Progenitor cell of endocrine pancreas (in vitro differentiated cells): ENCODE data around the gene NME7. TPM values are rescaled to one million over a fixed set of nuclear protein-coding genes. Genes with fewer than 3 reads are reported as not detected.
"Not testable (repeated sequence)": the region's sequence is repeated elsewhere in the genome, so short reads cannot be mapped to it uniquely, and the experiment has no call there.

Source experiments
- DNase-seq: peaks from one replicate; pipeline ENCODE4 v3.0.0; 2021; ENCODE audit warnings: low spot score; ENCODE audit not compliant: unreplicated experiment
- H3K27ac Mint-ChIP-seq: 2 replicates; pipeline ENCODE4 v1.8.0; 2021; ENCODE audit warnings: mild to moderate bottlenecking, moderate library complexity, mixed read lengths
- H3K27me3 Mint-ChIP-seq: 2 replicates; pipeline ENCODE4 v1.8.0; 2021; ENCODE audit warnings: mixed read lengths
- H3K36me3 Mint-ChIP-seq: 2 replicates; pipeline ENCODE4 v1.8.0; 2022; ENCODE audit warnings: mixed read lengths; ENCODE audit not compliant: insufficient read depth
- H3K4me1 Mint-ChIP-seq: 2 replicates; pipeline ENCODE4 v1.8.0; 2021; ENCODE audit warnings: low read depth, mixed read lengths
- H3K4me3 Mint-ChIP-seq: 2 replicates; pipeline ENCODE4 v1.8.0; 2021; ENCODE audit warnings: low read depth, mild to moderate bottlenecking, moderate library complexity, mixed read lengths
- H3K9me3 Mint-ChIP-seq: 2 replicates; pipeline ENCODE4 v1.8.0; 2021; ENCODE audit warnings: low read depth, mixed read lengths
- long read RNA-seq: library from polyadenylated mRNA; unstranded; transcript quantifications from one replicate; pipeline ENCODE4 v2.0.0, GENCODE V29; 2020
- total RNA-seq: library from RNA; stranded (reverse); gene quantifications from 2 replicates; pipeline ENCODE4 v1.2.1, GENCODE V29; 2021
- TF ChIP-seq, protein P1 (sequence below): fragments of 200-600 bp; sonication (generic); IDR thresholded peaks from one replicate; pipeline ENCODE4 v1.5.0; 2021; ENCODE audit warnings: antibody characterized with exemption, mild to moderate bottlenecking; ENCODE audit not compliant: unreplicated experiment

NME7 gene
- total RNA-seq = 32.7 and 39.4 TPM in 2 replicates
- long read RNA-seq, transcript NME7-201 (12 exons, 1,642 nt) = major isoform, 116 of 147 reads
- long read RNA-seq, partial matches to known transcripts = 17 of 147 reads
- long read RNA-seq, other reads (novel, unspliced or antisense) = 14 of 147 reads

DNA sequence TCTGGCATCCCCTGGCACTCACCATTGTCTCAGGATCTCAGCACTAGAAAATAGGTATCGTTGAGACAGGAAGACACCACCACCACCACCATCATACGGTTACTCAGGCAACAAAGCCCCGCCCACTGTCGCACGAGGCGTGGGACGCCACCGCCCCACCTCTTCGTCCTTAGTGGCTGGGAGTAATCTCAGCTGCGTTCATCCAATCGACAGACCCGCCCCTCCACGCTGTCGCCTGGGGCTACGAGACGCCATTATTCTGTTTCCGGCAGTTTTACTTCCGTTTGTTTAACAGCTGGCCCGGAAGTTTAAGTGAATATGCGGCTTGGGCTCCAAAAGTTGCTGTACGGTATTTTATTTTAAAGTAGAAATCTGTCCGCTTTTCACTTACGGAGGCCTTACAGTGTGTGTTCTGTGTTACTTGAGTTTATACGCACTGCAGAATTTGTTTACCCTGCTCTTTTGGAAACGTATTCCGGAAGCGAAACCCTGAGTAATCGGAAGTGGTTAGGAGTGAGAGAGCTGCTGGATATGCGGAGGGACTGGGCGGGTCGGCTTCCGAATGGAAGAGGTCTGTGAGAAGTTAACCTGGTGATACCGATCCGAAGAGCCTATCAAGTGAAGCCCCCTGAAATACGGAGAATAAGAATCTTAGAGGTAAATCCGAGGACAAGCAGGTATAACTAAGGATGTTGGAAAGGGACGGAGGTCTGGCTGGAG is at the start of gene NME7, which contains the start of gene BLZF1:
TSS of gene NME7 (minus strand) at position 112 of the 720 bp plus-strand sequence. CDS start at position 25, 87 bp downstream.
TSS of gene BLZF1 (plus strand) at position 510 of the 720 bp plus-strand sequence. CDS start 1,328 bp downstream, outside the sequence.
- DNase-seq = peak; percentile 83
- no peak within 1 kb of the TSS for H3K27ac Mint-ChIP-seq
- H3K4me3 Mint-ChIP-seq = no peak within 1 kb of the TSS

DNA sequence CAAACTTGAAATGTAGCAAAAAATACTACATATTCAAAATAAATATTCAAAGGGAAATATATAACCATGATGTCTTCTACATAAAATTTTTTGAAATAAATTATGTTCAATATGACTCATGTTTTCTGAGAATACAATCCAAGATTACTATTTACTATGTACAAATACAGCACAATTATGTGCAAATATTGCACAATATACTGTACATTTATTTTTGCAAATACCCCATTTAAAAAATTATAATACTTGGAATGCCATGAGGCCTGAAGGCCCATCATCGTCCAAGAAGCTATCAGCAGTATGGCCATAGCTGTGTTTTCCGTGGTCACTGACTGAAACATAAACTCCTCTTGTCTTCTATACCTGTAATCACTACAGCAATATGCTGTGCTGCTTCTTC is 47.4 kb upstream of the NME7 start:
- DNase-seq = no peak
- TF ChIP-seq, protein P1, sequence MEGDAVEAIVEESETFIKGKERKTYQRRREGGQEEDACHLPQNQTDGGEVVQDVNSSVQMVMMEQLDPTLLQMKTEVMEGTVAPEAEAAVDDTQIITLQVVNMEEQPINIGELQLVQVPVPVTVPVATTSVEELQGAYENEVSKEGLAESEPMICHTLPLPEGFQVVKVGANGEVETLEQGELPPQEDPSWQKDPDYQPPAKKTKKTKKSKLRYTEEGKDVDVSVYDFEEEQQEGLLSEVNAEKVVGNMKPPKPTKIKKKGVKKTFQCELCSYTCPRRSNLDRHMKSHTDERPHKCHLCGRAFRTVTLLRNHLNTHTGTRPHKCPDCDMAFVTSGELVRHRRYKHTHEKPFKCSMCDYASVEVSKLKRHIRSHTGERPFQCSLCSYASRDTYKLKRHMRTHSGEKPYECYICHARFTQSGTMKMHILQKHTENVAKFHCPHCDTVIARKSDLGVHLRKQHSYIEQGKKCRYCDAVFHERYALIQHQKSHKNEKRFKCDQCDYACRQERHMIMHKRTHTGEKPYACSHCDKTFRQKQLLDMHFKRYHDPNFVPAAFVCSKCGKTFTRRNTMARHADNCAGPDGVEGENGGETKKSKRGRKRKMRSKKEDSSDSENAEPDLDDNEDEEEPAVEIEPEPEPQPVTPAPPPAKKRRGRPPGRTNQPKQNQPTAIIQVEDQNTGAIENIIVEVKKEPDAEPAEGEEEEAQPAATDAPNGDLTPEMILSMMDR = no peak
- Mint-ChIP-seq H3K9me3 (peaks cover 15% of the 10 kb centered on the region), H3K4me1 (no peaks in the 10 kb centered on the region), H3K27ac (no peak overlapping the region), H3K36me3 (peaks cover 19% of the 10 kb centered on the region), H3K27me3 (no peaks in the 10 kb centered on the region), H3K4me3 (no peak overlapping the region)

More for the DNA sequence above, at the start of gene NME7, which contains the start of gene BLZF1:
- TF ChIP-seq, protein P1 = no peak
- H3K4me1 Mint-ChIP-seq = peaks cover 2% of the 10 kb centered on the region
- no peaks in the 10 kb centered on the region for H3K27me3 Mint-ChIP-seq
- H3K9me3 Mint-ChIP-seq = peaks cover 3% of the 10 kb centered on the region
- H3K36me3 Mint-ChIP-seq = peaks cover 3% of the 10 kb centered on the region

DNA sequence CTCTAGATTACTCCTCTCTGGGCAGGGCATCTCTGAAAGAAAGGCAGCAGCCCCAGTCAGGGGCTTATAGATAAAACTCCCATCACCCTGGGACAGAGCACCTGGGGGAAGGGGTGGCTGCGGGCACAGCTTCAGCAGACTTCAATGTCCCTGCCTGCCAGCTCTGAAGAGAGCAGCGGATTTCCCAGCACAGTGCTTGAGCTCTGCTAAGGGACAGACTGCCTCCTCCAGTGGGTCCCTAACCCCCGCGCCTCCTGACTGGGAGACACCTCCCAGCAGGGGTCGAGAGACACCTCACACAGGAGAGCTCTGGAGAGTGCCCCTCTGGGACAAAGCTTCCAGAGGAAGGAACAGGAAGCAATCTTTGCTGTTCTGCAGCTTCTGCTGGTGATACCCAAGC is 40.7 kb upstream of the NME7 start:
- peaks cover 53% of the 10 kb centered on the region for H3K9me3 Mint-ChIP-seq
- peaks cover 44% of the 10 kb centered on the region for H3K36me3 Mint-ChIP-seq
- not testable (repeated sequence) for DNase-seq, H3K27me3 Mint-ChIP-seq, H3K4me3 Mint-ChIP-seq, H3K4me1 Mint-ChIP-seq, H3K27ac Mint-ChIP-seq

GRCh38 chr1:169402578-169402977 is 35.0 kb upstream of the NME7 start:
- not testable (repeated sequence) for H3K4me3 Mint-ChIP-seq, H3K27me3 Mint-ChIP-seq, H3K4me1 Mint-ChIP-seq, H3K27ac Mint-ChIP-seq, DNase-seq
- Mint-ChIP-seq H3K36me3 (peaks cover 61% of the 10 kb centered on the region), H3K9me3 (peaks cover 60% of the 10 kb centered on the region)

- H3K4me1 Mint-ChIP-seq = peaks cover 3% of the 10 kb centered on the region
- no peak overlapping the region for H3K27ac Mint-ChIP-seq
- H3K36me3 Mint-ChIP-seq = peaks cover 41% of the 10 kb centered on the region
- no peaks in the 10 kb centered on the region for H3K27me3 Mint-ChIP-seq
- peaks cover 15% of the 10 kb centered on the region for H3K9me3 Mint-ChIP-seq
- TF ChIP-seq, protein P1 = no peak
- no peak for DNase-seq
- H3K4me3 Mint-ChIP-seq = no peak overlapping the region
Measured at GRCh38 chr1:169395955-169396354, 28.4 kb upstream of the NME7 start.

- no peak overlapping the region for H3K27ac Mint-ChIP-seq
- TF ChIP-seq, protein P1 = no peak
- peaks cover 3% of the 10 kb centered on the region for H3K9me3 Mint-ChIP-seq
- H3K27me3 Mint-ChIP-seq = no peaks in the 10 kb centered on the region
- H3K36me3 Mint-ChIP-seq = peaks cover 39% of the 10 kb centered on the region
- H3K4me3 Mint-ChIP-seq = no peak overlapping the region
- DNase-seq = no peak
- H3K4me1 Mint-ChIP-seq = no peaks in the 10 kb centered on the region
Measured at GRCh38 chr1:169392406-169392805, 24.8 kb upstream of the NME7 start.
